HCT116 (cell line): Measurements from ENCODE around the gene APOE. TPM values are rescaled to one million over a fixed set of nuclear protein-coding genes. Genes with fewer than 3 reads are reported as not detected.

ENCODE experiments used
- ATAC-seq: fragments of 200-7000 bp; cut with Tn5 transposase; 2 replicates; pipeline ENCODE4 v1.9.1; 2020; ENCODE audit warnings: mild to moderate bottlenecking, moderate library complexity
- BruUV-seq: library from RNA; stranded (reverse); fragments of 400-500 nt; replicated peaks from 2 replicates; lab custom pipeline; 2021; lab: Mats Ljungman, UMichigan
- CTCF ChIA-PET: fragments of 300-600 bp; sonication (Branson Sonifier 250); formaldehyde crosslinking; loops from one replicate; lab custom pipeline; 2021; ENCODE audit warnings: antibody characterized with exemption; lab: Charles Lee
- POLR2A ChIA-PET: fragments of 300-600, 350-600 bp; sonication (Branson Sonifier 250); formaldehyde crosslinking; loops from one replicate; lab custom pipeline; 2021; ENCODE audit warnings: antibody characterized with exemption; lab: Charles Lee
- RAD21 ChIA-PET, 2 experiments: fragments of 300-600 bp; sonication (Branson Sonifier 250); formaldehyde crosslinking; loops; one replicate each; lab custom pipeline; 2023; ENCODE audit warnings: low total read pairs in 2 of 2; ENCODE audit not compliant: uncharacterized antibody in 2 of 2, unreplicated experiment in 2 of 2, low non-redundant PET in 1 of 2; lab: Charles Lee
- DNase-seq: peaks from one replicate; pipeline ENCODE4 v3.0.0-alpha.2; 2010; ENCODE audit warnings: low read depth, low spot score
- H2AFZ ChIP-seq: fragments of 200-600 bp; shearing (Covaris generic), sonication (generic); 2 replicates; pipeline ENCODE4 v1.6.1; 2017; ENCODE audit warnings: low read depth, mixed run types, mixed read lengths, antibody characterized with exemption, low read length; ENCODE audit not compliant: poor library complexity, severe bottlenecking
- H3K27ac ChIP-seq: 2 replicates; pipeline ENCODE4 v1.5.1; 2012; ENCODE audit warnings: low read depth, low read length
- H3K27me3 ChIP-seq: fragments of 200-600 bp; sonication (generic); 2 replicates; pipeline ENCODE4 v1.6.1; 2016; ENCODE audit warnings: mixed run types, low read length, mixed read lengths; ENCODE audit not compliant: insufficient read depth
- H3K36me3 ChIP-seq, 2 experiments: fragments of 200-500 bp in 1 of 2; fragments of 200-600 bp in 1 of 2; sonication (Bioruptor generic) in 1 of 2; sonication (generic) in 1 of 2; 2 replicates each; pipeline versions ENCODE4 v1.5.1 to v1.6.1; 2014 to 2016; ENCODE audit warnings: low read length in 2 of 2, inconsistent platforms in 1 of 2, mixed read lengths in 1 of 2, mixed run types in 1 of 2; ENCODE audit not compliant: insufficient read depth in 2 of 2, control insufficient read depth in 1 of 2
- H3K4me1 ChIP-seq, 2 experiments: fragments of 200-600 bp in 1 of 2; sonication (generic) in 1 of 2; 2 replicates each; pipeline versions ENCODE4 v1.5.1 to v1.6.1; 2012 to 2017; ENCODE audit warnings: low read length in 2 of 2, inconsistent platforms in 1 of 2, mild to moderate bottlenecking in 1 of 2, mixed read lengths in 1 of 2, mixed run types in 1 of 2, moderate library complexity in 1 of 2; ENCODE audit not compliant: insufficient read depth in 2 of 2, control insufficient read depth in 1 of 2
- H3K4me2 ChIP-seq: fragments of 200-600 bp; sonication (generic); 2 replicates; pipeline ENCODE4 v1.6.1; 2017; ENCODE audit warnings: mixed run types, low read length, mixed read lengths
- H3K4me3 ChIP-seq, 2 experiments: fragments of 200-600 bp in 1 of 2; sonication (generic) in 1 of 2; replicated peaks in 1 of 2; 2 replicates each; pipeline ENCODE4 v1.5.1; 2011 to 2016; ENCODE audit warnings: low read length in 2 of 2, control low read depth in 1 of 2, low read depth in 1 of 2, mild to moderate bottlenecking in 1 of 2, mixed read lengths in 1 of 2, mixed run types in 1 of 2
- H3K79me2 ChIP-seq: fragments of 200-600 bp; sonication (generic); 2 replicates; pipeline ENCODE4 v1.6.1; 2017; ENCODE audit warnings: mild to moderate bottlenecking, mixed run types, low read length, moderate library complexity, mixed read lengths; ENCODE audit not compliant: insufficient read depth
- H3K9ac ChIP-seq: fragments of 200-600 bp; sonication (generic); 2 replicates; pipeline ENCODE4 v1.6.1; 2016; ENCODE audit warnings: low read length, mixed read lengths
- H3K9me2 ChIP-seq: fragments of 200-600 bp; sonication (generic), shearing (Covaris generic); 2 replicates; pipeline ENCODE4 v1.6.1; 2017; ENCODE audit warnings: mixed run types, mild to moderate bottlenecking, moderate library complexity; ENCODE audit not compliant: insufficient read depth
- H3K9me3 ChIP-seq, 2 experiments: fragments of 200-500 bp in 1 of 2; fragments of 200-600 bp in 1 of 2; sonication (Bioruptor generic) in 1 of 2; sonication (generic) in 1 of 2; 2 replicates each; pipeline ENCODE4 v1.6.1; 2014 to 2017; ENCODE audit warnings: low read length in 2 of 2, mixed read lengths in 2 of 2, inconsistent platforms in 1 of 2, low read depth in 1 of 2, mild to moderate bottlenecking in 1 of 2, mixed run types in 1 of 2, moderate library complexity in 1 of 2; ENCODE audit not compliant: control insufficient read depth in 1 of 2, insufficient read depth in 1 of 2
- H4K20me1 ChIP-seq: fragments of 200-600 bp; sonication (generic), shearing (Covaris generic); 2 replicates; pipeline ENCODE4 v1.6.1; 2017; ENCODE audit warnings: mixed run types, mild to moderate bottlenecking, moderate library complexity; ENCODE audit not compliant: insufficient read depth
- CBX3 ChIP-seq: IDR thresholded peaks from 2 replicates; pipeline ENCODE4 v1.6.1; 2012; ENCODE audit warnings: low read depth
- CEBPB ChIP-seq: IDR thresholded peaks from 2 replicates; pipeline ENCODE4 v1.6.1; 2012; ENCODE audit warnings: low read depth
- EGR1 ChIP-seq: IDR thresholded peaks from 2 replicates; pipeline ENCODE4 v1.6.1; 2012; ENCODE audit warnings: low read depth
- ELF1 ChIP-seq: IDR thresholded peaks from 2 replicates; pipeline ENCODE4 v1.6.1; 2012; ENCODE audit warnings: low read depth, borderline replicate concordance
- EZH2 ChIP-seq: fragments of 200-600 bp; sonication (generic); IDR thresholded peaks from 2 replicates; pipeline ENCODE4 v1.6.1; 2017; ENCODE audit warnings: antibody characterized with exemption, mixed run types
- EZH2phosphoT487 ChIP-seq: fragments of 200-600 bp; IDR thresholded peaks from 2 replicates; pipeline ENCODE4 v1.6.1; 2018; ENCODE audit warnings: antibody characterized with exemption, borderline replicate concordance
- FOSL1 ChIP-seq: IDR thresholded peaks from 2 replicates; pipeline ENCODE4 v1.6.1; 2012; ENCODE audit warnings: low read depth
- JUND ChIP-seq: IDR thresholded peaks from 2 replicates; pipeline ENCODE4 v1.6.1; 2012
- POLR2A ChIP-seq: IDR thresholded peaks from 2 replicates; pipeline ENCODE4 v1.7.0; 2011; ENCODE audit warnings: borderline replicate concordance; ENCODE audit not compliant: insufficient read depth, insufficient read length; ENCODE audit errors: extremely low read depth
- RAD21 ChIP-seq: IDR thresholded peaks from 2 replicates; pipeline ENCODE4 v1.6.1; 2012; ENCODE audit warnings: low read depth, mild to moderate bottlenecking
- SIN3A ChIP-seq: IDR thresholded peaks from 2 replicates; pipeline ENCODE4 v1.6.1; 2012; ENCODE audit warnings: low read depth
- SP1 ChIP-seq: IDR thresholded peaks from 2 replicates; pipeline ENCODE4 v1.6.1; 2012; ENCODE audit warnings: low read depth
- SRF ChIP-seq: IDR thresholded peaks from 2 replicates; pipeline ENCODE4 v1.6.1; 2012; ENCODE audit warnings: low read depth
- TCF7L2 ChIP-seq: IDR thresholded peaks from 2 replicates; pipeline ENCODE4 v1.7.0; 2011; ENCODE audit warnings: borderline replicate concordance, inconsistent platforms; ENCODE audit not compliant: insufficient read depth, insufficient read length; ENCODE audit errors: extremely low read depth
- YY1 ChIP-seq: IDR thresholded peaks from 2 replicates; pipeline ENCODE4 v1.6.1; 2011; ENCODE audit warnings: low read length, low read depth, moderate library complexity, mild to moderate bottlenecking; ENCODE audit not compliant: insufficient replicate concordance; ENCODE audit errors: extremely low read depth
- ZBTB33 ChIP-seq: IDR thresholded peaks from 2 replicates; pipeline ENCODE4 v1.6.1; 2011; ENCODE audit warnings: mild to moderate bottlenecking, low read length, moderate library complexity; ENCODE audit not compliant: insufficient replicate concordance; ENCODE audit errors: extremely low read depth
- ZNF274 ChIP-seq: fragments of 200-500 bp; sonication (Bioruptor generic); IDR thresholded peaks from 2 replicates; pipeline ENCODE4 v1.6.1; 2014; ENCODE audit warnings: mild to moderate bottlenecking, low read depth, low read length, inconsistent platforms
- intact Hi-C: fragments of 100-400 bp; cut with micrococcal nuclease; formaldehyde crosslinking; loops from 2 replicates; pipeline ENCODE4 v1.10.0; 2022
- total RNA-seq: library from RNA; stranded (reverse); gene quantifications from one replicate; pipeline ENCODE4 v1.2.1, GENCODE V29; 2021; ENCODE audit not compliant: unreplicated experiment

The APOE gene
- total RNA-seq, 1 experiment from 2014 or later: 7.2 TPM

GRCh38 chr19:44893332-44894051 is 12.1 kb upstream of the APOE start:
- CTCF ChIA-PET: no interaction called here
- Histone ChIP-seq H3K27ac (no peak overlapping the region; the same call in 1 of the 2 replicates), H3K36me3 (peaks cover 19 to 64% of the 10 kb centered on the region in 2 experiments)

More at GRCh38 chr19:44893332-44894051, 12.1 kb upstream of the APOE start:
- Histone ChIP-seq H3K9me2 (no peaks in the 10 kb centered on the region), H3K79me2 (peaks cover 74% of the 10 kb centered on the region), H2AFZ (no peak overlapping the region), H3K9me3 (no peaks in the 10 kb centered on the region), H3K4me1 (peaks cover 12 to 20% of the 10 kb centered on the region in 2 experiments), H4K20me1 (peaks cover 6% of the 10 kb centered on the region; the same call in 1 of the 2 replicates), H3K4me3 (no peak overlapping the region), H3K9ac (no peak overlapping the region), H3K27me3 (no peaks in the 10 kb centered on the region), H3K4me2 (no peak overlapping the region)
- RAD21 ChIA-PET: no interaction called here
- POLR2A ChIA-PET: no interaction called here
- ATAC-seq (no peak), DNase-seq (no peak)
- TF ChIP-seq YY1 (no peak), FOSL1 (no peak), SP1 (no peak), TCF7L2 (no peak), ELF1 (no peak), CBX3 (no peak), CEBPB (no peak), ZBTB33 (no peak), EZH2 (no peak), EGR1 (no peak), RAD21 (no peak), EZH2phosphoT487 (no peak), SRF (no peak), JUND (no peak), SIN3A (no peak), ZNF274 (no peak), POLR2A (no peak)
- intact Hi-C loops: no loop called here
- BruUV-seq: no TSS peak
